ENCODE data around the gene RELL2.

RELL2 gene

GRCh38 chr5:141681295-141681694 lies 44.5 kb downstream of the RELL2 start:
- no peak for DNase-seq

GRCh38 chr5:141681695-141682641 lies 45.2 kb downstream of the RELL2 start, which contains the start of gene ARAP3:
Gene ARAP3, minus strand, starts transcription at chr5:141682230. Its CDS starts 1,744 bp downstream, at chr5:141680486.
- peak; percentile 36 for DNase-seq

DNA sequence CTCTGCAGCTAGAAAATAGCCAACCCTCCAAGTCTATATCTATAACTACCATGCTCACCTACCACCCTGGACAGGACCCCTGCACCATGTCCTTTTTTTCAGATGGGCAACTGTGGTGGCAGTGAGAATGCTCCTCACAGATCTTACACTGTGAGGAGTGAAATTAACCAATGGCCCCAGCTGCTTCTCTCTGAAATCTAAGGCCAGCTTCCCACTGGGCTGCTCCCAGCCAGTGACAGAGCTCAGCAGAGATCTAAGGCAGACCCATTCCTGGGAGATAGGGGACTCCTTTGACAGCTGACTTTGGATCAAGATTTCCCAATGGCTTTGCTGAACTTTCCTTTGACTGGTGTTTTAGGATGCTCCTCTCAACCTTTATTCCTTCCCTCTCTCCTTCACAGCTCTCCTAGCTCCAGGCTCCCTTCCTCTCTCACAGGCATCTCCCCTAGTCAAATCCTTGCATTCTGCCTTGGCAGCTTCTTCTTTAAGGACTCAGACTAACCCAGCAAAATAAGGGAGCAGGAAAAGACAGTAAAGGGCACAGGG lies 46.9 kb downstream of the RELL2 start:
- no peak for DNase-seq

- no peak for DNase-seq
These were observed 48.8 kb downstream of the RELL2 start for GRCh38 chr5:141685591-141685990.

DNA sequence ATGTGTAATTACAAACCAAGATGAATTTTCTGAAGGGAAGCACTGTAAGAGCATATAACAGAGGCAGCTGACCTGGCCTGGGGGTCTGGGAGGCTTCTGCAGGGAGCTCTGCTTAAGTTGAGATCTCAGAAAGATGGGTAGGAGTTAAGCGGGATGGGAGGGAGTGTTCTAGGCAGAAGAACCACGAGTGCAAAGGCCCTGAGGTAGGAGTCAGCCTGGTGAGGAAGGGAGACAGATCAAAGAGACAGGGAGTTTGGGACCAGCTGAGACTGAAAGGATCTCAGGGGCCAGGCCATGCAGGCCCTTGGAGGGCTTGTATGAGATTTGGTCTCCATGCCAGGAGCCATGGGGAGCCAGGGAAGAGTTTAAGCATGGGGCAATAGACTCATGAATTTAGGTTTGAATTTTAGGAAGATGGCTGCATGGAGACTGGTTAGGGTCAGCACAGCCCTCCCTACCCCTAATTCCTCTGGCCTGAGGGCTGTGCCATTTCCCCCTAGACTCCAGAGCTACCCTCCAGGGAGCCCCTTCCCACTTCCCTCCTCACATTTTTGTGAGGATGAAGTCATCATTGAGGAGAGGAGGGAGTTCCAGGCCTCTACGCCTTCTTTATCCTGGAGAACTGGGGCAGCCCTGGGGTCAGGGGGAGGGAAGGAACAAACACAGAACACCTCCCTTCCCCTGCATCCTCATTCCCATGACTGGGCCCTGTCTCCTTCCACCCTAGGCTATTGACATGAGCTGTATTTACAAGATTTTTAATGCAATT lies 50.0 kb downstream of the RELL2 start:
- DNase-seq, result no peak
